Renal cortical epithelial cell (primary cell): ENCODE data around the gene SRGAP2. TPM values are rescaled to one million over a fixed set of nuclear protein-coding genes. Genes with fewer than 3 reads are reported as not detected.
"Not testable (repeated sequence)": the region's sequence is repeated elsewhere in the genome, so short reads cannot be mapped to it uniquely, and the experiment has no call there.

Experiments
- DNase-seq: peaks from one replicate; pipeline ENCODE4 v3.0.0-alpha.2; 2011; ENCODE audit warnings: low read depth
- total RNA-seq: library from RNA; depleted of rRNA; stranded (reverse); fragments of >200 nt; gene quantifications from 2 replicates; pipeline ENCODE4 v1.2.3, GENCODE V29; 2014

The SRGAP2 gene
- total RNA-seq, 1 donor from 2014 or later, result 56.9 TPM

DNA sequence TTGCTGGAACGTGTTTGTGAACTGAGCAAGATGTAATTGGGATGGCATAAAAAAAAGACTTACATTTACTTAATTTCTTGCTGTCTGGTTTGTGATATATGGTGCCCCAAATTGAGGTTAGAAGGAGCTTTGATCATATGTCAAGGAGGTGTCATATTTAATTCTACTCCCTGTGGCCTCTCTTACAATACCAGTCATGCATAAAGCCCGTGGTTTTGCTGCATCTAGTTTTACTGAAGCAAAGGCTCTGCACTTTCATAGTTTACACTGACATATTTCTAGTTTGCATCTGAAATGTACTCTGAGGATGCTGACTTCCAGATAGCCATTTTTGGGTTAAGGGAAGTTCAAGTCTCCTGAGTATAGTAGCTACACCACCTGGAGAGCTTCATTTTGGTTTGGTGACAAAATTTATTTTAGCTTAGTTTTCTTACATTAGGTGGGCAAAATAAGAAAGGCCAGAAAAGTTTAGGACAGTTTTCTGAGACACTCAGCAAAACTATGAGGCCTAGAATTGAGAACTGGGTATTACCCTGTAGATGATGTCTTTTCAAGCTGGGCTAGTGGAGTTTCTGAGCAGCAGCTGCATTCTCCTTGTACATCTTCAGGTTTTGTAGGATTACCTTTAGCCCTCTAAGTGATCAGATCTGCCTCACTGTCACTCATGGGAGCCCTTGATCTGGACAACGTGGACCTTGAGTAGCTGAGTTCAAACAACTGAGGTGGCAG is 47.8 kb downstream of the SRGAP2 start:
- DNase-seq, result not testable (repeated sequence)

DNA sequence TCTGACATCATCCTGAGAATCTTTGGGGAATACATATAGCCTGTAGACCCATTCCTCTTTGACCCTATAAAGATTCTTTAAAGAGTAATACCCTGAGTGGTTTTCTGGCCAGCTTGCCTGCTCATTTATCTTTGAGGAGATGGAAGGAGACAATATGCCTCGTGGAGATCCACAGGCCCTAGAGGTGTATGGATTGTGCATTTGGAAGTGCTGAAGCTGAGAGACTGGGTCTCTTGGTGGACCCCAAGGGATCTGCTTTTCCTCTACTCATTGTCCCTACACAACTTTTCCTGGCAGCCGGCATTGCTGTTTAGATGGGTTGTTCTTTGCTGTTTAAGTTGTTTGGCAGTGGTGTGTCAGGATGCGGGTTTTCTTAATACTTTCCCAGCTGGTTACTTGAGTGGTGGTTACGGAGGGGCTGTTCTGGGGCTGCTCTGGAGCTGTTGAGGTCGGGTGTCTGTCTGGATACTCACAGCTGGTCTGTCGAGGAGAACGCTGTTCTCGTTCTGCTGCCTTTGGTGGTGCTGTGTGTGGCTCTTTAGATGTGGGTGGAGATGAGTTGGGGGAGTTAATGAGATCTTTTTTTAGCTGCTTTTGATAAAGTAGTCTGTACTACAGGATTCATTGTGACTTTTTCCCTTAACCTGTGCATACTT is 49.5 kb downstream of the SRGAP2 start:
- not testable (repeated sequence) for DNase-seq

Other genes starting within 250 kb of the SRGAP2 start
- 1.1 and 1.2 TPM in 2 replicates for gene RAB7B, start 200.1 kb upstream of the SRGAP2 start, total RNA-seq
- 0.10 and 6.4 TPM in 2 replicates for gene CTSE, start 179.6 kb upstream of the SRGAP2 start, total RNA-seq
- gene RHEX, start 150.4 kb upstream of the SRGAP2 start, total RNA-seq, result 5.7 and 11.6 TPM in 2 replicates
- gene AVPR1B, start 86.2 kb upstream of the SRGAP2 start, total RNA-seq, result not detected in 2 replicates
- 1.9 and 6.8 TPM in 2 replicates for gene FAM72A, start 702 bp upstream of the SRGAP2 start, total RNA-seq